NCI-H2196 (cell line): ENCODE measurements around the gene LRBA.
"Not testable (repeated sequence)": the region's sequence is repeated elsewhere in the genome, so short reads cannot be mapped to it uniquely, and the experiment has no call there.

Experiments
- DNase-seq: peaks from one replicate; lab custom pipeline; 2025; ENCODE audit not compliant: unreplicated experiment; lab: John Stamatoyannopoulos, UW

Gene LRBA

DNA sequence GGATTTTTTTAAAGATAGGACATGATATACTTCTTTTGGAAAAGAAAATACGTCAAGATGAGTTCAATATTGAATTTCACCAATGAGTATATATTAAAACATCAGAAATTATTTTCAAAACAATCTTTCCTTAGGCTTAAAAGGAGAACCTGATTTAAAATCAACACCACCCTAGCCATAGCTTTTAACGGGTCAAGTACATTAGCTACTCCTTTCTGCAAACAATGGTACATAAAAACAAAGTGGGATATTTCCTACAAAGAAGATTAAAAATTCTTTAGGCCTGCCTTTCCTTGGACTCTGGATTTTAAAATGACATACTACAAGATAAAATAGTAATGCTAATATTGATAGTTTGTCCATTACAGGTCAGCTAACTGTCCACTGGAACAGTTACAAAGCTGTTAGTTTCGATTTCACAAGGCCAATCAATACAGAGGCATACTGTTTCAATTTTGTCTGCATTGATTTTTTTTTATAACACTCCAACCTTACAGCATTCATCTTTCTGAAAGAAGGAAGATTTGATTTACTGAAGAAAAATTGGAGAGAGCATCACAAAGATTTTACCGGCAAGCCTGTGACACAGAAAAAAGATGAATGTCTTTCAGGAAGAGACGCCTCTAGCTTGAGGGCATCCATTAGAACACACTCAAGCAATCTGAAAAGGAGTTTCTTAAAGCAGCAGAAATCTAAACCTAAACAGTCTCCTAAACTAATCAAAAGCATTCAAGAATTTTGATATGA, 335.9 kb downstream of the LRBA start:
- DNase-seq: no peak

GRCh38 chr4:150673793-150674192, 341.3 kb downstream of the LRBA start:
- no peak for DNase-seq

DNA sequence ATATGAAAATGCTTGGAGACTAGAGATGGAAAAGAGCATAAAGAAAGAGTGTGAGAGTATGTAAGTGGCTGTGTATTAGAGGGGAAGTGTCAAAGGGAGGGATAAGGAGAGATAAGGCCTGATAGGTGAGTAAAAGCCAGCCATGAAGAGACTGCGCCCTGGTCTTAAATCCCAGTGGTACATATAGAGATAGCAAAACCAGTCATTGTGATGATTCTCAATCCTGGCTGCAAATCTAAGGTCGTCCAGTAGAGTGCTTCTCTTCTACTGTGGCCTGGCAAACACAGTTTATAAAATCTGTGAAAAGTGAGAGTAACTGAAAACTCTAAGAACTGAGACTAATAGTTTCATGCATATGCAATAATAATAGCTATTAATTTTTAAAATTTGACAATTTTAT, 346.3 kb downstream of the LRBA start:
- DNase-seq: no peak

GRCh38 chr4:150664935-150665334, 350.1 kb downstream of the LRBA start:
- no peak for DNase-seq

DNA sequence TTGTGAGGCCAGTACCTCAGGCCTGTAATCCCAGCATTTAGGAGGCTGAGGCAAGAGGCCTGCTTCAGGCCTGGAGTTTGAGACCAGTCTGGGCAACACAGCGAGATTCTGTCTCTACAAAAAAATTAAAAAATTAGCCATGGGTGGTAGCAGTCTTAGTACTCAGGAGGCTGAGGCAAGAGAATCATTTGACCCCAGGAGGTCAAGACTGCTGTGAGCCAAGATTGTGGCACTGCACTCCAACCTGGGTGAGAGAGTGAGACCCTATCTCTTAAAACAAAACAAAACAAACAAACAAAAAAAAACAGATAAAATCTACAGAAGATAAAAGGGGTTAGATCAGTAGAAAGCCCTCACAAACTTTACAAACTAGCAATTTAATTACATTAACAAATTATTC, 352.4 kb downstream of the LRBA start:
- no peak for DNase-seq

GRCh38 chr4:150661551-150661950, 353.5 kb downstream of the LRBA start:
- not testable (repeated sequence) for DNase-seq

GRCh38 chr4:150658258-150658657, 356.8 kb downstream of the LRBA start:
- DNase-seq: not testable (repeated sequence)

DNA sequence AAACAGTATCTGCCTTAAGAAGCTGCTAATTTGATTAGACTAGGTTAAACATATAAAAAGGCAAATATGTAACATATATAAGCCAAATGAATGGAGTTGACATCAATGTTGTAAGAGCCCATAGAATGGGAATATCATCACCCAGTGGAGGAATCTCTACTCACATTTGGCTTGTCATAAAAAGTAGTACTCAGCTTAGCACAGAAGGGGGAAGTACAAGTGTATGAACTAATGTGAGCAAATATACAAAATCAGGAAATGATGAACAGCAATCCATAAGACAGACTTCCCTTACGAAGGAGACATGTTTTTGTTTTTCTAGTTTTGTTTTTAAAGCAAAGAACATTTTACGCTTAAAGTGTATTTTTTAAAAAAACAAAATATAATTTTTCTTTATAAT, 358.2 kb downstream of the LRBA start:
- DNase-seq: no peak

- DNase-seq: no peak
Measured at GRCh38 chr4:150650751-150651150, 364.3 kb downstream of the LRBA start.

GRCh38 chr4:150648123-150648522, 367.0 kb downstream of the LRBA start:
- DNase-seq: no peak

DNA sequence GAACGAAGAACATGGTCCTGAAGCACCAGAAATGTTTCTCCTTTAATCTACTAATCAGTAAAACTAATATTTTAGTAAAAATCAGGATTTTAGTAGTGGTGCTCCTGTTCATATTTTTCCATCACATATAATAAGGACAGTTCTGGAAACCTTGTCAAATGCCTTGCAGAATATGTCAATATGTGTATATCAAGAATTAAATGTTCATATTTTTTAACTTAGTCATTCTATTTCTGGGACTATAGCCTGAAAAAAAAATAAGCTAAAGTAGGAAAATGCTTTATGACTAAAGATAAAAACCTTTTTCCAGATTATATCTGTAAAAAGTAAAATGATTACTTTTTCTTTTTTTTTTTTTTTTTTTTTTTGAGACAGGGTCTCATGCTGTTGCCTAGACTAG, 368.1 kb downstream of the LRBA start:
- DNase-seq: no peak

- no peak for DNase-seq
Measured at GRCh38 chr4:150641612-150642011, 373.5 kb downstream of the LRBA start.

- DNase-seq: no peak
Measured at GRCh38 chr4:150632639-150633038, 382.4 kb downstream of the LRBA start.

- no peak for DNase-seq
Measured at GRCh38 chr4:150628073-150628472, 387.0 kb downstream of the LRBA start.

DNA sequence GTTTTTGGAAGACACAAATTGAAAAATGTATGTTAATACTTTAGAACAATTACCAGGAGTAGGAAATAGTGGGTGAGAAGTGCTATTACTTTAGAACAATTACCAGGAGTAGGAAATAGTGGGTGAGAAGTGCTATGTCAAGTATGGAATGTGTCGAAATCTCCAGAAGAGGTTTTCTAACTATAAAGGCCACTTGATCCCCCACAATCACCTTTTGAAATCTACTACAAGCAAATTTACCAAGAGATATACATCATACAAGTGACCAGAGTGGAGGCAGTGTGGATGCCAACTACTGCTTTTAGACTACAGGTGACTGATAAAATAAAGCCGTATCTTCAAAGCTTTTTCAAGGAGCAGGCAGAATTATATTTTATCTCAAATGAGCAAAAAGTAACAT, 390.1 kb downstream of the LRBA start:
- no peak for DNase-seq

GRCh38 chr4:150624055-150624454, 391.0 kb downstream of the LRBA start:
- DNase-seq: no peak

GRCh38 chr4:150619042-150619441, 396.0 kb downstream of the LRBA start:
- DNase-seq: no peak

DNA sequence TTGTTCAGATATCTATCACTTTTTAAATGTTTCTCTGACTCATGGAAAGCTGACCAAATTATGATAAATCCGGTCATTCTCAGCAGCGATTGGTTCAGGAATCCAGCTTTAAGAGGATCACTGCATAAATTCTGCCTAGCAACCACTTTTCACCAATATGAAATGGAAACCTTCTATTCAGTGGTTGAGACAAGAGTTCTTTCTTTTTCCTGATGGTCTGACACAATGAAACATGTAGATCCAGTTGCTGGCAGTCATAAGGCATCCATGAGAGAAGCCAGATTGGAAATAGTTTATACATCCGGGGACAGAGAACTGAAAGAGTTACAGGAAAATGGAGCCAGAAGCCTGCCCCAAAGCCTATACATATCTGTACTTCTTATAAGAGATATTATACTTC, 406.0 kb downstream of the LRBA start:
- no peak for DNase-seq

- DNase-seq: no peak
Measured at GRCh38 chr4:150600812-150601445, 414.2 kb downstream of the LRBA start.

DNA sequence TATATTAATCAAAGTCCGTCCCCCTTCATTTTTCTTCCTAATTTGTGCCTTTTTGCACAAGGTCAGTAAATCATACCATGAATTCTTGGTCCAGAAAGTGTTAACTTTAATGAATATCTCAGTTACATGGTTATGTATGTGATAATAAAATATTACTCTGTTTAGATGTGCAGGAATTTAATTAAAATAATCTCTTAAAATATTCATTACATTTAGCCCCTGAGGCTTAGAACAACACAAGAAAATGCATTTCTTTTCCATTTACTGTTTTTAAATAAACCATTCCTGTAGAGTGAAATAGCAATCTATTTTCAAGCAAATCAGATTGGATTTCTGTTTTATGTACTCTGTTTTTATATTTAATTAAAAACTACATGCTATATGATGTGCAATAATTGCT, 415.5 kb downstream of the LRBA start:
- no peak for DNase-seq

GRCh38 chr4:150598909-150599308, 416.2 kb downstream of the LRBA start:
- no peak for DNase-seq

DNA sequence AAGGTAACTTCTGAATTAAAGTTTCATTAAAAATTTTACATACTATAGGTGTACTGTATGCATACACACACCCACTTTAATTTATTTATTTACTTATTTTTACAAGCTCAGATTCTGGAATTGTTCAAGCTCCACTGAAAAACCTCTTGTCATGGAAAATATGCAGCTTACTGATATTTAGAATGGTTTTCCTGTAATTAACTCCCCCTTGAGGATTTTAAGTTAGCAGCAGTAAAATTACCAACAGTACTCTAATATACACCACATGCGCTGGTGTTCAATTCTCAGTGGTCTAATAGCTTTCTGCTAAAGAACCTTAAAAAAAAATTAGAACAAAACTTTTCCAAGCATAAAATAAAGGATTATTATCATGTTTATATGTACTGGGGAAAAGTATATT, 421.1 kb downstream of the LRBA start:
- no peak for DNase-seq

- DNase-seq: no peak
Measured at GRCh38 chr4:150591904-150592303, 423.2 kb downstream of the LRBA start.
